OCI-M2 (cell line): ENCODE measurements around the gene XYLT1.

Experiments
- DNase-seq: peaks from one replicate; lab custom pipeline; 2025; ENCODE audit not compliant: unreplicated experiment; lab: John Stamatoyannopoulos, UW

XYLT1 gene

DNA sequence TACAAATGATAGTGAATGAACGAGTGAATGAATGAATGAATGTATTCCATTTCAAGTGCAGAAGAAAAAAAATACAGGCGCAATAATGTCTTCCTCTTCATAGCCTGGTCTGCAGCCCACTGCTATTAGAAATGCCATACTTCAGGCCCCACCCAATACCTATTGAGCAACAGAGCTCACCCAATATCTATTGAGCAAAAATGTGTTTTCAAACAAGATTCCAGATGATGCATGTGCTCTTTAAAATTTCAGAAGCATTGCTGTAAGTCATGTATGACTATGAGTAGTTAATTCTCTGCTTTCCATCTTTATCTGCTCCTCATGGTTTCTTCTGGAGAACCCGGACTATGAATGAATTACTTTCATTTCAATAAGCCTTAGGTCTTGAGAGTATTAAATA lies 308.2 kb downstream of the XYLT1 start:
- DNase-seq: no peak

GRCh38 chr16:17160920-17161431 lies 309.8 kb downstream of the XYLT1 start:
- DNase-seq: no peak

DNA sequence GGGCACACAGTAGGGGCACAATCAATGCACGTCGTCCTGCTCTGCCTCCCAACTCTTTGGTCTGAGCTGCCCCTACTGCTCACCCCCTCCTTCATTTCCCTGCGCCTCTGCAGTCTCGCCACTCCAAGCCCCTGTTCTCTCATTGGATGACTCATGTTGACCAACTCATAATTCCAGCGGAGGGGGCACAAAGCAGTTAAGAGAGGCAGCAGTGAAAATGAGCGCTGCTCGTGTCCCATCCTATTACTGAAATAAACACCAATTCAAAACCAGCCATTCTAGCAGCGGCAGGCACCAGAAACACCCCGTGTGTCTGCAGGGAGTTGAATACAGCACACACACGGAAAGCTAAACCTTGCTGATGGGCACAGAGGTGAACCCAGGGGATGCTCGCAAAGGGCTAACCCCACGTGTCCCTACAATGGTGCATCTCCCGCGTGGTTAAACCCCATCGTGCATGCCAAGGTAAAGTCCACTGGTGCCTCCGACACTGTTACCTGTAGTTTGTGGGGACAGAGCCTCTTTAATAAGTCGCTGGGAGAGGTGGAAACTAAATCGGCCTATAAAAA lies 310.4 kb downstream of the XYLT1 start:
- DNase-seq: no peak

GRCh38 chr16:17159617-17160016 lies 311.1 kb downstream of the XYLT1 start:
- DNase-seq: no peak

GRCh38 chr16:17155936-17156335 lies 314.8 kb downstream of the XYLT1 start:
- DNase-seq: no peak

GRCh38 chr16:17155485-17155884 lies 315.3 kb downstream of the XYLT1 start:
- no peak for DNase-seq

GRCh38 chr16:17154981-17155380 lies 315.8 kb downstream of the XYLT1 start:
- no peak for DNase-seq

- no peak for DNase-seq
Observed at GRCh38 chr16:17152311-17152710, 318.4 kb downstream of the XYLT1 start.

DNA sequence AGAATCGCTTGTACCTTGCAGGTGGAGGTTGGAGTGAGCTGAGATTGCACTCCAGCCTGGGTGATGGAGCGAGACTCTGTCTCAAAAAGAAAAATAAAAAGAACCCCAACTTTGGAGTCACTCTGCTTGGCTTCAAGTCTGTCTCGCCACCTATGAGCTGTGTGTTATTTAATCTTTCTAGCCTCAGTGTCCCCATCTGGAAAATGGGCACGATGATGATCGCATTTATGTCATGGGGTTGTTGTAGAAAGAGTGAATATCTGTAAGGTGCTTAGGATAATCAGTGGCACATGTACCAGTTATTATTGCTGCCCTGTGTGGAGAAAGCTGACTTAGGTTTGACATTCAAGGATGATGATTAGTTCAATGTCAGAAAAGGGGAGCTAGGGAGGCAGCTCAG lies 319.4 kb downstream of the XYLT1 start:
- no peak for DNase-seq

- no peak for DNase-seq
Observed at GRCh38 chr16:17149904-17150483, 320.8 kb downstream of the XYLT1 start.

DNA sequence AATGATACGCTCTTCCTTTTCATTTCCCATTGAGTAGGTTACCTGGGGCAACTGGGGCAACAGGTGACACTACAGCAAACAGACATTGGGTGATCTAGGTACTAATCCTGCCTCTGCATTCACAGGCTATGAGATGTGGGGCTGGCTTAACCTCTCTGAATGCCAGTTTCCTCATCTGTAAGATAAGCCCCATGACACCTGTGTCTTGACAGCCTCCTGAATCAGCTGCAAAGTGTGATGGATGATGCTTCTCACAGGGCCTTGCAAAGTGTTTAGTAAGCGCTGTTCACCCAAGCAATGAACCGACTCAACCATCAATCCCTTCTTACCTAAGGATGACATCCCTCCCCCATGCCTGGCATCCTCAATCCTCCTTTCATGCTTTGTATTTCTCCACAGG lies 322.8 kb downstream of the XYLT1 start:
- no peak for DNase-seq

GRCh38 chr16:17145029-17145428 lies 325.7 kb downstream of the XYLT1 start:
- DNase-seq: no peak

- DNase-seq: no peak
Observed at GRCh38 chr16:17144431-17144830, 326.3 kb downstream of the XYLT1 start.

DNA sequence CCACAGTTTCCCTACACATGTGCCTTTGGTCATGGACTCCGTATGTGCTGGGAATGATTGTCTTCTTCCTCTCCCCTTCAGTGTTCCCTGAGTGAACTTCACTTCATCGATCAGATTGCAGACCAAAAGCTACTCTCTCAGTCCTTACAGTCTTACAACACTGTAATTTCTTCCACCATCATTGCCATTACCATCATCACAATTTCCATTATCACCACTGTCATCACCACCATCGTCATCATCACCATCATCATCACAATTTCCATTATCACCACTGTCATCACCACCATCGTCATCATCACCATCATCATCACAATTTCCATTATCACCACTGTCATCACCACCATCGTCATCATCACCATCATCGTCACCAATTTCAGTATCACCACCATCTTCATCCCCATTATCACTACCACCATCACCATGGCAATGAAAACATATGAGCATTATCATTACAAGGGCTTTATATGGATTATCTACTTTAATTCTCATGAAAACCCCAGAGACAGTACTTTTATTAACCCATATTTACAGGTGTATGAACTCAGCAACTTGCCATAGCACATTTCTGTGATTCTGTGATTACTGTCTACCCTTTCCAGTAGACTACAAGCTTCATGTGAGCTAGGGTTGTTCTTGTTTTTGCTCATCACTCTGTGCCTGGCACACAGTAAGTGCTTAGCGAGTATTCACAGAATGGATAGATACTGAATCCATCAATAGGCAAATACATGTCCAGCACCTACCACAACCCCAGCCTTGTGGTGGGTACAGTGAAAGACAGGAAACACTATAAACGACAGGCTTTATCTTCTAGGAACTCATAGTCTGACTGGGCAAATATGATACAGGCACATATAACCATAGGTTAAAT lies 327.0 kb downstream of the XYLT1 start:
- no peak for DNase-seq

GRCh38 chr16:17138801-17139200 lies 332.0 kb downstream of the XYLT1 start:
- DNase-seq: no peak

- no peak for DNase-seq
Observed at GRCh38 chr16:17135439-17135838, 335.3 kb downstream of the XYLT1 start.

GRCh38 chr16:17134586-17134985 lies 336.2 kb downstream of the XYLT1 start:
- no peak for DNase-seq

DNA sequence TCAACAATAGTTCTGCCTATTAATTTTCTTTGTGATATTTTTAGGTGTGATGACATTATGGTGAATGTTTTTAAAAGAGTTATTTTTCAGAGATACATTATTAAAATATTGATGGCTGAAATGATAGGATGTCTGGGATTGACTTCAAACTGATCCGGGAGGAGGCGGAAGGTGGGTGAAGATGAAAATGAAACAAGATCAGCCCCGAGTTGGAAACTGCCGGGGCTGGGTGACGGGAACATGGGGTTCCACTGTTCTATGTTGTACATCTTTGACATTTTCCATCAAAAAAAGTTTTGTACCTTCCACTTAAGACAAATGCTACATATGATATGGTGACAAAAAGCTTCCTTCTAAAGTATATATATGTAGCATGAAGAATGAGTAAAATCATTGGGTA lies 336.9 kb downstream of the XYLT1 start:
- DNase-seq: no peak

DNA sequence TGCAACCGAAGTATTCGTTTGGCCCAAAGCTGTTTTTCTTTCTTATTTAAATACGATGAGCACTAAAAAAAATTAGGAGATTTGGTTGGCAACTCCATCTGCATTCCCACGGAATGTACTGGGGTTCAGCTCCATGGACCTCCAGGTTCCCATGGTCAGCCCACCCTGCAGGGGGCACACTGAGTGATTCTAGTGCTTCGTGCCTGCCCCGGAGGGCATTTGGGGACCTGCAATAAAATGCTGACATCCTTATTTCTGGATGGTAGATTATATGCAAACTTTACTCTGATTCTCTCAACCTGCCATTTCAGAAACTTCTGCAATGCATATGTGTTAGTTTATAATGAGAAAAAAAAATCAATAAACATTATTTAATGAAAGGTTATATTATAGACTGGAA lies 339.4 kb downstream of the XYLT1 start:
- no peak for DNase-seq

- no peak for DNase-seq
Observed at GRCh38 chr16:17130733-17131132, 340.0 kb downstream of the XYLT1 start.

- DNase-seq: no peak
Observed at GRCh38 chr16:17129971-17130370, 340.8 kb downstream of the XYLT1 start.

GRCh38 chr16:17128791-17129190 lies 342.0 kb downstream of the XYLT1 start:
- no peak for DNase-seq
